Activated T-cell treated with anti-CD3 and anti-CD28 coated beads, Interleukin-2, amount 50 U/mL, for 48 hours (primary cell): ENCODE measurements around the gene RGCC.
"Not testable (repeated sequence)": the region's sequence is repeated elsewhere in the genome, so short reads cannot be mapped to it uniquely, and the experiment has no call there.

ENCODE experiments used
- DNase-seq, 2 experiments: peaks; one replicate each; pipeline ENCODE4 v3.0.0-alpha.2; 2020

RGCC gene

GRCh38 chr13:41456768-41457588 lies at the start of gene RGCC:
Gene RGCC (plus strand): TSS chr13:41457550. CDS start chr13:41457708, 158 bp downstream.
- DNase-seq: peak; percentile 95 to 97

GRCh38 chr13:41408121-41408520 lies 49.2 kb upstream of the RGCC start:
- DNase-seq: no peak

GRCh38 chr13:41408746-41409145 lies 48.6 kb upstream of the RGCC start:
- no peak for DNase-seq

DNA sequence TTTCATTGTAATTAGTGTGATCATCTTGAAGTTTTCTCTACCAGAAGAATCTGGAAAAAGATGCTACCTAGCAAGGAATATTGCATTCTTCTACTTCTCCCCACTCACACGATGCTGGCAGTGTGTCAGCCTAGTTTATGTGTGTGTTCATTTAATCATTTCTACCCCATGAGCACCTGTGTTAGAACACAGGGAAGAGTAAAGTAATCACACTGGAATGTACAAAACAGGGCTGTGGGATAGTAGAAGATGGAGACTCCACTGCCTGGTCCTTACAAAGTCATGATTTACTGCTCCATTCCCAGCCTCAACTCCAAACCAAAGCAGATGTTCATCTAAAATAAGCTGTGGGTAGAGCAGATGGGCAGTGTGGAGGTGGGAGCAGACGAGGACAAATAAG lies 47.7 kb upstream of the RGCC start:
- no peak for DNase-seq

DNA sequence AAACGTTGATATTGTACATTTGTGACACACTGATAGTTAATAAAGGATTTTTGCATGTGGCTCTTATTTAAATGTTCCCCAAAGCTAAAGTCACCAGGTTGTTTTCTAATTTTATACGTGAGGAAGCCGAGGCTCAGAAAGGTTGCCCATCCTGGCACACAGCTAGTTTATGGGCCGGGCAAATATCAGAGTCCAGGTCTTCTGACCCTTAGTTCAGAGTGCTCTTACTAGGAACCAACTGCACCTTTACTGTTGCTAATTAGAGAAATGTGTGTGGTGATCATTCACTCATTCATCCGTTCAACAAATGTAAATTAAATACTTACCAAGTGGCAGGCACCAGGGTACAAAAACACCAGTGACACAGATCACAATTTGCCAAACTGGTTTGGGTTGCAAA lies 46.3 kb upstream of the RGCC start:
- DNase-seq: no peak

GRCh38 chr13:41411522-41411921 lies 45.8 kb upstream of the RGCC start:
- DNase-seq: peak in 1 of 2 experiments; percentile 21

GRCh38 chr13:41413872-41414271 lies 43.5 kb upstream of the RGCC start:
- DNase-seq: no peak

DNA sequence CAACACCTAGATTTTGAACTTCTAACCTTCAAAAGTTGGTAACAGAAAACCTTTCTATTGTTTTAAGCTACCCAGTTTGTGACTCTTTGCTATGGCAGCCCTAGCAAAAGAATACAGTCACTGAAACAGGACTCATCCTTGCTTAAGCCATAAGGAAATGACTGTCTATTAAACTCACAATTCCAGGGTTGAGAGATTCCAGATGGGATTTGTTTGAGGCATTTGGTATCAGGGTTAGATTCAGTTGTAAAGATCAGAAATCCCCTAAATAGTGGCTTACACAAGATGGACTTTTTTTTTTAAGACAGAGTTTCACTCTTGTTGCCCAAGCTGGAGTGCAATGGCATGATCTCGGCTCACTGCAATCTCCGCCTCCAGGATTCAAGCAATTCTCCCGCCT lies 41.1 kb upstream of the RGCC start:
- DNase-seq: no peak

DNA sequence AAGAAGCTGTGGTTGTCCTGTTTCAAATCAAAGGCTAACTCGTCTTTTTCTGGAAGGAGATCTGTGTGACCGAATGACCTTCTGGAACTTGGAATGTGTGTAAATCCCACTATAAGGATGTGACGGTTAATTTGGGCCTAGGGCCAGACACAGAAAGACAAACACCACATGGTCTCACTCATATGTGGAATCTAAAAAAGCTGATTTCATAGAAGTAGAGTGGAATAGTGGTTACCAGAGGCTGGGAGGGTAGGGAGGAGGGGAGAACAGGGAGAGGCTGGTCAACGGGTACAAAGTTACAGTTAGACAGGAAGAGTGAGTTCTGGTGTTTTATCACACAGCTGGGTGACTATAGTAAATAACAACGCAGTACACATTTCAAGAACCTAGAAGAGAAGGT lies 39.3 kb upstream of the RGCC start:
- no peak for DNase-seq

GRCh38 chr13:41418731-41419130 lies 38.6 kb upstream of the RGCC start:
- no peak for DNase-seq

DNA sequence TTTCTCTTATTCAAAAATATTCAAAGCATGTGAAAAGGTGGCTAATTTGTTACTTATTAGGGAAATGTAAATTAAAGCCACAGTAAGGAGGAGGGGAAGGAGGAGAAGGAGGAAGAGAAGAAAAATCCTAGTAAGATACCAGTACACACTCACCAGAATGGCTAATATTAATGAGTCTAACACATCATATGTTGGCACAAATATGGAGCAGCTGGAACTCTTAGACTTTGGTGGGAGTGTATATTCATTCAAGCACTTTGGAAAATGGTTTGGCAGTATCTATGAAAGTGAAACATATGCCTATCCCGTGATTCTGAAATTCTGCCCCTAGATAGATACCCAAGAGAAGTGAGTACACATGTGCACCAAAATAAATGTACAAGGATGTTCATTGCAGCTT lies 38.1 kb upstream of the RGCC start:
- DNase-seq: no peak

DNA sequence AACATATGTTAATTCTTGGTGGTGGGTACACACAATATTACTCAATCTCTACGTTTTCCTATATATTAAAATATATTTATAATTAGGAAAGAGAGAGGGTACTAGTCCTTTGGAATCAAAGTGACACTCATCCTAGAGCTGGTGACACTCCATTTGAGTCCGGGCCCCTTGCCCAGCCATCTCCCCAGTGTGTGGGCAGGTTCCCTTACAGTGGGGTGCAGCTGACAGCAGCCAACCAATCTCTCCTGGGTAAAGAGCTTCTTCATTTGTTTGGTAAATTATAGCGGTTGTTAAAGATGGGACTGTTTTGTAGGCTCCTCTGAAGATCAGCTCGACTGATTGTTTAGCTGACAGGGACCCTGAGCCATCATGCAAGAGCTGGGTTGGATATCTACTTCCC lies 37.2 kb upstream of the RGCC start:
- DNase-seq: no peak

GRCh38 chr13:41421330-41421729 lies 36.0 kb upstream of the RGCC start:
- DNase-seq: not testable (repeated sequence)

GRCh38 chr13:41421983-41422382 lies 35.4 kb upstream of the RGCC start:
- DNase-seq: not testable (repeated sequence)

DNA sequence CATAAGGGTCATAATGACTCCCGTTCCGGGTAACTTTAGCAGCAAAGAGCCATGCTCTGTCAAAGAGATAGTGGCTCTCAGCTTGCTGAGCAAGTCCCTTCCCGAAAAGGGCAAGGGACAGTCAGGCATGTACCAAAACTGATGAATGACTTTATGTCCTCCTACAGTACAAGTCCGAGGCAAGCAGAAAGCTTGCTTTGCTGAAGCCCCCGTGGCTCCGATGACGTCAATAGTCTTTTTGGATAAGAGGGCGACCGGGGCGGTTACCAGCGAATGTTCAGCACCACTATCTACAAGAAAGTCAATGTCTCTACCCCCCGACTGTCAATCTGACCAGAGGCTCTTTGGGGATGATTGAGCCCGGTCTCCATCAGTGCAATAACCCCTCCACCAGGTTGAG lies 34.1 kb upstream of the RGCC start:
- DNase-seq: not testable (repeated sequence)

DNA sequence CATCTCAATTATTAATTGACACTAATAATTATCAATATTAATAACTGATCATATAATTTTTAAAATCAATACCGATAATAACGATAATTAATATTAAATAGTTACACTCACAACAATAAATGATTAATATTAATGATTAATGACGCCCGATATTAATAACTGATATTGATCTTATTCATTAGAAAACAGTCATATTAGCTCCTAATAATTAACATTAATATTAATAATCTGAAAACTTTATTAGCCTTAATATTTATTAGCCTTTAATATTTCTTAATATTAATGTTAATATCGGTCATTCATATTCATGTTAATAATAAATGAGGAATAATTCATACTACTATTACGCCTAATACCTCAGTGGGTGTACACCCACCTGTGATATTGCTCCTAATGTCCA lies 32.7 kb upstream of the RGCC start:
- not testable (repeated sequence) for DNase-seq

GRCh38 chr13:41426047-41426446 lies 31.3 kb upstream of the RGCC start:
- peak in 1 of 2 experiments; percentile 31 for DNase-seq

- peak in 1 of 2 experiments; percentile 26 for DNase-seq
Measured at GRCh38 chr13:41427666-41428065, 29.7 kb upstream of the RGCC start.

DNA sequence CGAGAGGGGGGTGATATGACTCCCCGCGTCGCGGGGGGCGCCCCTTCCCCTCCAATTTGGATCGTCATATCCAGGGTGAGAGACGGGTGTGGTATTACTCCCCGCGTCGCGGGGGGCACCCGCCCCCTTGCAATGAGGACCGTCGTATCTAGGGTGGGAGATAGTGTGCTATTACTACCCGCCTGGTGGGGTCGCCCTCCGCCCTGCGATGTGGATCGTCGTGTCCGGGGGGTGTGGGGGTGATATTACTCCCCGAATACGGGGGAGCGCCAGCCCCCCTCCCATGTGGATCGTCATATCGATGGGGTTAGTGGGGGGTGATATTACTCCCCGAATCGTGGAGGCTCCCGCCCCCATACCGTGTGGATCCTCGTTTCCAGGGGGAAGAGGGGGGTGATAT lies 29.2 kb upstream of the RGCC start:
- peak; percentile 60 for DNase-seq

DNA sequence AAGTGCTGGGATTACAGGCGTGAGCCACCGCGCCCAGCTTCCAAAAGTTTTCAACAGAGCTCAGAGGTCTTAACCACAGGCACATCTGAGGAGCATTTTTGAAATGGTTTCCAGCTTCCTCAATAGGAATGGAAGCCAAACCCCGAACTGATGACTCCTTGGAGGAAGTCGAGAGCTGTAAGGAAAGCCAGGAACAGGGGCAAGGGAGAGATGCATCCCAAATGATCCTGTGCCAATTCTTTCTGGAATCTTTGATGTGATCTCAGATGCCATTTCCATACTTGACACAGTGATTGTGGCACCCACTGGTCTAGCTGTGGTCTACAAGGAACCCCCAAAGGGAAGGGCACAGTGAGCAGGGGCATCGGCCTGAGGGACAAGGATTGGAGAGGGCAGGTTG lies 23.3 kb upstream of the RGCC start:
- not testable (repeated sequence) for DNase-seq

- DNase-seq: no peak
Measured at GRCh38 chr13:41434831-41435520, 22.4 kb upstream of the RGCC start.

DNA sequence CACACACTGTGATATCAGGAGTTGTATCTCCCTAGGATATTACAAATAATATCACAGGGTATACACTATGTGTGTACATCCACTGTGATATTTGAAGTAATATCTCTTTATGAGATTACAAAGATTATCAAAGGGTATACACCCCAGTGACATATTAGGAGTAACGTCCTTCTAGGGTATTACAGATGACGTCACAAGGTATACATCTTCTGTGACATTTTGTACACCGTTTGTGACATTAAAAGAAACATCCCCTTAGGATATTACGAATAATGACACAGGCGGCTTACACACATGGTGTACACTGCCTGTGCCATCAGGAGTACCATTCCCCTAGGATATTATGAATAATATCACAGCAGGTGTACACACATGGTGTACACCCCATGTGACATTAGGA lies 13.4 kb upstream of the RGCC start:
- DNase-seq: no peak

DNA sequence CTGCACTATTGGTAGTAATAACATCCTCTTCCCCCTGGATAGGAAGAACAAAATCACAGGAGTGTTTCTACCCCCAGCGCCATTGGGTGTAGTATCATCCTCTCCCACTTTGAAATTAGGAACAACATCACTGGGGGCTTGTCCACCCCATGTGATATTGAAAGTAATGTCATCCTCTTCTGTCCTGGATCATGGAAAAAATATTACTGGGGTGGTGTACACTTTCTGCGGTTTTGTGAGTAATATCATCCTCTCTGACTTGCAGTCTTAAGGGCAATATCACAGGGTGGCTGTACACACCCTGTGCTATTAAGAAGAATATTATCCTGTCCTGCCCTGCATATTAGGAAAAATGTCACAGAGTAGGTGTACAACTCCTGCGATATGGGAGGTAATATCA lies 4.9 kb upstream of the RGCC start:
- DNase-seq: no peak

DNA sequence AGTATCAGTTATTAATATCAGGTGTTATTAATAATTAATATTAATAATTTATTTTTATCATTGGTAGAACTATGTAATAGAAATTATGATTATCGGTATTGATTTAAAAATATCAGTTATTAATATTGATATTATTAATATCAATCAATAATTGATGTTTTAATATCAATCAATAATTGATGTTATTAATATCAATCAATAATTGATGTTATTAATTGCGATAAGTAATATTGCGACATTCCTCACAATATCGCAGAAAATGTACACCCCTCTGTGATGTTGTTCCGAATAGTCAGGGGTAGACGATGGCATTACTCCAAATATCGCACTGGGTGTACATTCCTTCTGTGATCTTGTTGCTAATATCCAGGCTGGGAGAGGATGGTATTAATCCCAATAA lies 3.7 kb upstream of the RGCC start:
- no peak for DNase-seq
